GM19395 (cell line): ENCODE measurements around the gene FAT1.
"Not testable (repeated sequence)": the region's sequence is repeated elsewhere in the genome, so short reads cannot be mapped to it uniquely, and the experiment has no call there.

Experiments used
- ATAC-seq: cut with Tn5 transposase; IDR thresholded peaks from one replicate; pipeline ENCODE4 v1.9.1; 2021; ENCODE audit warnings: mild to moderate bottlenecking, moderate library complexity; ENCODE audit not compliant: unreplicated experiment

Gene FAT1, protein sequence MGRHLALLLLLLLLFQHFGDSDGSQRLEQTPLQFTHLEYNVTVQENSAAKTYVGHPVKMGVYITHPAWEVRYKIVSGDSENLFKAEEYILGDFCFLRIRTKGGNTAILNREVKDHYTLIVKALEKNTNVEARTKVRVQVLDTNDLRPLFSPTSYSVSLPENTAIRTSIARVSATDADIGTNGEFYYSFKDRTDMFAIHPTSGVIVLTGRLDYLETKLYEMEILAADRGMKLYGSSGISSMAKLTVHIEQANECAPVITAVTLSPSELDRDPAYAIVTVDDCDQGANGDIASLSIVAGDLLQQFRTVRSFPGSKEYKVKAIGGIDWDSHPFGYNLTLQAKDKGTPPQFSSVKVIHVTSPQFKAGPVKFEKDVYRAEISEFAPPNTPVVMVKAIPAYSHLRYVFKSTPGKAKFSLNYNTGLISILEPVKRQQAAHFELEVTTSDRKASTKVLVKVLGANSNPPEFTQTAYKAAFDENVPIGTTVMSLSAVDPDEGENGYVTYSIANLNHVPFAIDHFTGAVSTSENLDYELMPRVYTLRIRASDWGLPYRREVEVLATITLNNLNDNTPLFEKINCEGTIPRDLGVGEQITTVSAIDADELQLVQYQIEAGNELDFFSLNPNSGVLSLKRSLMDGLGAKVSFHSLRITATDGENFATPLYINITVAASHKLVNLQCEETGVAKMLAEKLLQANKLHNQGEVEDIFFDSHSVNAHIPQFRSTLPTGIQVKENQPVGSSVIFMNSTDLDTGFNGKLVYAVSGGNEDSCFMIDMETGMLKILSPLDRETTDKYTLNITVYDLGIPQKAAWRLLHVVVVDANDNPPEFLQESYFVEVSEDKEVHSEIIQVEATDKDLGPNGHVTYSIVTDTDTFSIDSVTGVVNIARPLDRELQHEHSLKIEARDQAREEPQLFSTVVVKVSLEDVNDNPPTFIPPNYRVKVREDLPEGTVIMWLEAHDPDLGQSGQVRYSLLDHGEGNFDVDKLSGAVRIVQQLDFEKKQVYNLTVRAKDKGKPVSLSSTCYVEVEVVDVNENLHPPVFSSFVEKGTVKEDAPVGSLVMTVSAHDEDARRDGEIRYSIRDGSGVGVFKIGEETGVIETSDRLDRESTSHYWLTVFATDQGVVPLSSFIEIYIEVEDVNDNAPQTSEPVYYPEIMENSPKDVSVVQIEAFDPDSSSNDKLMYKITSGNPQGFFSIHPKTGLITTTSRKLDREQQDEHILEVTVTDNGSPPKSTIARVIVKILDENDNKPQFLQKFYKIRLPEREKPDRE (N-terminal part only)

GRCh38 chr4:186723292-186724057 lies at the start of gene FAT1:
FAT1 (minus strand) TSS chr4:186723856; CDS start chr4:186709827, 14,029 bp downstream.
- ATAC-seq, result no peak

DNA sequence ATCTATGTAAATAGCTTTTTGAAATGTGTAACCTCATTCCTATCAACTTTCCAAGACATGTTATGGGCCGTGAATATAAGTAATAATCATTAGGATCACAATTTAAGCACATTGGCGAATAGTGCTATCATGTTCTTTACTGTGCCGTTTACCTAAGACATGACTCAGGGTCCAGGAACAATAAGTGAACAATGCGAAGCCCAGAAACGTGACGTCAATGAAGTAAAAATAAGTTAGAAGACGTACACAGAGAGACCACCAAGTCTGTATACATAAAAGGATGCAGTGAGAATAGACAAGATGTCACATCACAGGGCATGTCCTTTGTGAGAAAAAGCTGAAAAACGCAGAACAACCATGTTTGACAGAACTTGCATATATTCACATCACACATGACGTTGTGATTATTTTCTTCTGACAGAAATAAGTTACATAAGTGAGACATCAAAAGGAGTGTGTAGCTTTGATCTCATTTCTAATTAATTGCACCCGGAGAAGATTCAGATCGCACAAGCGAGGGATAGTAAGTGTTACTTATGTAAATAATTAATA lies 49.4 kb upstream of the FAT1 start:
- ATAC-seq, result no peak

- no peak for ATAC-seq
Observed at GRCh38 chr4:186771624-186772023, 48.0 kb upstream of the FAT1 start.

DNA sequence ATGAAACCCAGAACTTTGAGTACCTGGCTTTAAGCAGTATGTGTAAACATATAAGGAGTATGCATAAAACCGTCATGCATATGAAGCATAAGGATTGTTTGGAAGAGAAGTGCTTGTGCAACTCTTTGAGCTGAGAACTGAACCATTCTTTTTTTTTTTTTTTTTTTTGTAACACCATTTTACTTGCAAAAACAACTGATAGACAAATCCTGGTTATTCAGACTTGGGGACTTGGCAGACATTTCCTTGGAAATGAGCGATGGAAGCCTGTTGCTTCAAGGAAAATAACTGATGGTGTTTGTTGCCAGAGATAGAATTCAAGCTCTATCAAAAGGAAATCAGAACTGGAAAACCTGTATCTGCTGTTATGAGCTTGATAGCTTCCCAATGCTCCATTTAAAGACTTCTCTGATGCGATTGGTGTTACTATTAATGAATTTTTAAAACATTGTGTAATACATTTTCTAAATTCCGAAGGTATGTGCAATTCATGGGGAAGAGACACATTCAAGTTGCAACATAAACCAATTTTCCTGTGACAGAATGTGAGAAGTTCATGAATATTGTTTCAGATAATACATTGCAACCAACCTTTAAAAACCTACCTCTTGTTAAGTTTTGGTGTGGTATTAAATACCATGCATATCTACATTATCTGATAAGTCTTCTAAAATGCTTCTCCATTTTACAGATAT lies 47.0 kb upstream of the FAT1 start:
- ATAC-seq, result no peak

DNA sequence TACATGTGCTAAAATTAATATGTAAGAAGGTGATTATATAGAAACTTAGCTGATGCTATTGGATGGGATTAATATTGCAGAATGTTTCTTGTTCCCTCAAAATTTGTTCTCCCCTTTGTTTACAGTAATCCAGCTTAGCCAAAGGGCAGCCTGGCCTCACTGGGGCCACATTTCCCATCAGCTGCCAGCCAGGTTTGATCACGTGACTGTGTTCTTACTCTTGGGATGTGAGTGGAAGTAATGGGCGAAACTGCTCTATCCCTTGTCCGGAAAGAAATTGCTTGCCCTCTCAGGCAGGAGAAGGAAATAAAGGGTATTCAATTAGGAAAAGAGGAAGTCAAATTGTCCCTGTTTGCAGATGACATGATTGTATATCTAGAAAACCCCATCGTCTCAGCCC lies 44.1 kb upstream of the FAT1 start:
- ATAC-seq, result no peak

- no peak for ATAC-seq
Observed at GRCh38 chr4:186765673-186766546, 42.3 kb upstream of the FAT1 start.

GRCh38 chr4:186765138-186765537 lies 41.5 kb upstream of the FAT1 start:
- no peak for ATAC-seq

- ATAC-seq, result no peak
Observed at GRCh38 chr4:186764457-186764856, 40.8 kb upstream of the FAT1 start.

DNA sequence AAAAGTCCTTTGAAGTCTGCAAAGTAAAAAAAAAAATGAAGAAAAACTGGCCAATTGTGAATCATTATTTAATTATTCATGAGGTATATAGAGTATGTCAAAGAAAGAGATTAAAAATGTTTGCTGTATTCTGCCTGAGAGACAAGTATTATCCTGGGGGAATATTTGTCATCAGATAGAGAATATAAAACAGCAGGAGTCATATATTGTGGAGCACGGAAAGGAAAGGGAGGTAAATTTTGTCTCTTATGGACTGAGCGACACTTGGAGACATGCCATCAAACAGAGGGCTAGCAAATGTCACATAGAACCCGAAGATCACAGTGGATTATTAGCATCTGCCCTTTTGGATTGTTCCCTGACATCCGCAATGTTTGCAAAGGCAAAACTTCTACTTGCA lies 39.2 kb upstream of the FAT1 start:
- ATAC-seq, result no peak

DNA sequence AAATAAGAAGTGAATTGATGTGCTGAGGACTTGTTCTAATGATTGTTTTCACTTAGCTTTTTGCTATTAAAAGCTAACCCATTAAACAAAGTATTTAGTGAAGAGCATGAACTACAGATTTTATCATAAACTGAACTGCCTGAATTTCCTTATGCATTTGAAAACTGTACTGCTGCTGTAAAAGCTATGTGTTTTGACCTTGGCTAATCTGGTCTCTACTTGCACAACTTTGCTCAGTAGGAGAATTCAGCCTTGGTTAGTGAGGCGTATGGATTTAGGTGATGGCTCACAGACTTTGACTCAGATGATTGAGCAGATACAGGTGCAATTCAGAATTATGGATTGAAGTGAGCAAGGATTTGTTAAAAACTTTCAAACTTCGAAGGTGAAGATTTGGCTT lies 38.7 kb upstream of the FAT1 start:
- ATAC-seq, result no peak

GRCh38 chr4:186761956-186762355 lies 38.3 kb upstream of the FAT1 start:
- not testable (repeated sequence) for ATAC-seq

- ATAC-seq, result no peak
Observed at GRCh38 chr4:186761393-186761792, 37.7 kb upstream of the FAT1 start.

GRCh38 chr4:186760576-186760975 lies 36.9 kb upstream of the FAT1 start:
- ATAC-seq, result no peak

GRCh38 chr4:186759990-186760389 lies 36.3 kb upstream of the FAT1 start:
- no peak for ATAC-seq

GRCh38 chr4:186758929-186759682 lies 35.5 kb upstream of the FAT1 start:
- ATAC-seq, result no peak

DNA sequence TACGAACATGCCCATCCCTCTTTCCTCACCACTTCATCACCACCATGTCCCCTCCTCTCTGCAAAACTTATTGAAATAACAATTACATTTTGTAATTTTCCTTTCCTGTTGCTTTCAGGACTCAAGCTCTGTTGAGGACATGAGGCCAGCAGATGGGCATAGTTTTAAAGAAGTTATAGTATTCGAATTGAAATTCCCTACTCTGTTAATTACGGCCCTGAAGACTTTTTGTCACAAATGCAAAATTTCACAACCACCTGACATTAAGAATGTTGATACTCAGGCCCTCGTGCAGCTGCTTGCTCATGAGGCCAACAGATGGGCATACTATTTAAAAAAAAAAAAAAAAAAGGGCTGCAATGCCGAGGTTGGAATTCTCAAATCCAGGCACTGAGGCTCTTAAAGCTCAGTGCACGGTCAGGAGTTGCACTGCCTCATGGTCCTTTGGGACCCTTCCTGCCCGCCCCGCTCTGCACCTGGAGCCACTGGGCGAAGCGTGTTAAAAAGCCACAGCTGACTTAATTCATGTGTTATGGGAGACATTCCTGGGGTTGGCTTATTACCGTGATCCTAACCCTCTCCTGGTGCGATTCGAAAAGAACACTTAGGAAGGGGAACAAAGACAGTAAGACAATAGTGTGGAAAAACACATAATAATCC lies 34.2 kb upstream of the FAT1 start:
- no peak for ATAC-seq

DNA sequence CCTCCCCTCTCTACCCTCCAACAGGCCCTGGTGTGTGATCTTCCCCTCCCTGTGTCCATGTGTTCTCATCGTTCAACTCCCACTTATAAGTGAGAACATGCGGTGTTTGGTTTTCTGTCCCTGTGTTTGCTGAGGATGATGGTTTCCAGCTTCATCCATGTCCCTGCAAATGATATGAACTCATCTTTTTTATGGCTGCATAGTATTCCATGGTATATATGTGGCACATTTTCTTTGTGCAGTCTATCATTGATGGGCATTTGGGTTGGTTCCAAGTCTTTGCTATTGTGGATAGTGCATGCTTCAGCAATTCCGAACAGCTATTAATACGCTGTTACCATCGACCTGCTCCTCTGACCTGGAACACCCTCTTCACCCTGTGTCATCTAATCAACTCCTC lies 32.9 kb upstream of the FAT1 start:
- not testable (repeated sequence) for ATAC-seq
